ENCODE measurements around the gene SLC6A12.

DNA sequence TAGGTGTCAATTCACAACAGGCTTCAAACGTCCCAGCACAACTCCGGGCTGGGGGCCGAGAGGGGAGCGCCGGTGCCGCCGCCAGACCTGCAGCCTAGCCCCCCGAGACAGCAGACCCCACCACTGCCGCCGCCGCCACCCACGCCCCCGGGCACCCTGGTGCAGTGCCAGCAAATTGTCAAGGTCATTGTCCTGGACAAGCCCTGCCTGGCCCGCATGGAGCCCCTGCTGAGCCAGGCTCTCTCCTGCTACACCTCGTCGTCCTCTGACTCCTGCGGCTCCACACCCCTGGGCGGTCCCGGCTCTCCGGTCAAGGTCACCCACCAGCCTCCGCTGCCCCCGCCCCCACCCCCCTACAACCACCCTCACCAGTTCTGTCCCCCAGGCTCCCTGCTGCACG lies 39.4 kb downstream of the SLC6A12 start:
- TF ChIP-seq, protein P1, sequence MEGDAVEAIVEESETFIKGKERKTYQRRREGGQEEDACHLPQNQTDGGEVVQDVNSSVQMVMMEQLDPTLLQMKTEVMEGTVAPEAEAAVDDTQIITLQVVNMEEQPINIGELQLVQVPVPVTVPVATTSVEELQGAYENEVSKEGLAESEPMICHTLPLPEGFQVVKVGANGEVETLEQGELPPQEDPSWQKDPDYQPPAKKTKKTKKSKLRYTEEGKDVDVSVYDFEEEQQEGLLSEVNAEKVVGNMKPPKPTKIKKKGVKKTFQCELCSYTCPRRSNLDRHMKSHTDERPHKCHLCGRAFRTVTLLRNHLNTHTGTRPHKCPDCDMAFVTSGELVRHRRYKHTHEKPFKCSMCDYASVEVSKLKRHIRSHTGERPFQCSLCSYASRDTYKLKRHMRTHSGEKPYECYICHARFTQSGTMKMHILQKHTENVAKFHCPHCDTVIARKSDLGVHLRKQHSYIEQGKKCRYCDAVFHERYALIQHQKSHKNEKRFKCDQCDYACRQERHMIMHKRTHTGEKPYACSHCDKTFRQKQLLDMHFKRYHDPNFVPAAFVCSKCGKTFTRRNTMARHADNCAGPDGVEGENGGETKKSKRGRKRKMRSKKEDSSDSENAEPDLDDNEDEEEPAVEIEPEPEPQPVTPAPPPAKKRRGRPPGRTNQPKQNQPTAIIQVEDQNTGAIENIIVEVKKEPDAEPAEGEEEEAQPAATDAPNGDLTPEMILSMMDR (IDR thresholded peaks at IDR 0.05), result no peak
- TF ChIP-seq POLR2A (IDR thresholded peaks at IDR 0.05), result no peak

Data from Peyer's patch (tissue), 4 donors.